Glomerular visceral epithelial cell (primary cell): ENCODE data around the gene RAB22A.
"Not testable (repeated sequence)": the region's sequence is repeated elsewhere in the genome, so short reads cannot be mapped to it uniquely, and the experiment has no call there.

Experiments used
- DNase-seq: peaks from one replicate; pipeline ENCODE4 v3.0.0-alpha.2; 2016; ENCODE audit errors: extremely low spot score

RAB22A gene

DNA sequence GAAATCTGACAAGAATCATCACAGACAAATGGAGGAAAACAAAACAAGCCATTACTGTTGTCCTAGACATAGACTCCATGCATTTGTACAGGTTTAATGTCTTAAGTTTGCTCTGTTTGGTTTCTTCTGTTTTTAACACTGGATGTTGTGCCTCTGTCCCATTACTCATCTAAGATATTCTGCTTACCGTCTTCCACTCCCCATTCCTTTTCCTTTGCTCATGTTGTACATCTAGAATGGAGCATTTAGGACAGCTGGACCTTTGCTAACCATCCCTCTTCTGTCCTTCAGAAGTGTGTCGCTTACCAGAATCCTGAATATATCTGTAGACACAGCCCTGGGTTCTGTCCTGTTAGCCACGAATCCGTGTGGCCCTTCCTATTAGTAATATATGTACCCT, 35.2 kb downstream of the RAB22A start:
- no peak for DNase-seq

DNA sequence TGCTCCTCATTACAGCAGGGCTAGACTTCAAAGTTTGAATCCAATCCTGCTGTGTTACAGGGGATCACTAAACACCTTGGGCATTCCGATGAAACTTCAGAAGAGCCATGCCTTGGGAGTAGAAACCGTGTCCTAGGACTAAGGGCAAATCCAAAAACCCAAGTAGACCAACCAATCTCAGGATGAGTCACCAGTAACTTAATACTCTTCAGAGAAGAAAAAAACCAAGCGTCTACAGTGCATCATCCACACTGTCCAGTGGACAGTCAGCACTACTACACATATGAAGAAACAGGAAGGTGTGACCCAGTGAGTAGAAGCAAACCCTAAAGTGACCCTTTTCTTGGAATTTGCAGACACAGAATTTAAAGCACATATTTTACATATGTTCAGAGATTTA, 40.1 kb downstream of the RAB22A start:
- DNase-seq, result peak; percentile 55

DNA sequence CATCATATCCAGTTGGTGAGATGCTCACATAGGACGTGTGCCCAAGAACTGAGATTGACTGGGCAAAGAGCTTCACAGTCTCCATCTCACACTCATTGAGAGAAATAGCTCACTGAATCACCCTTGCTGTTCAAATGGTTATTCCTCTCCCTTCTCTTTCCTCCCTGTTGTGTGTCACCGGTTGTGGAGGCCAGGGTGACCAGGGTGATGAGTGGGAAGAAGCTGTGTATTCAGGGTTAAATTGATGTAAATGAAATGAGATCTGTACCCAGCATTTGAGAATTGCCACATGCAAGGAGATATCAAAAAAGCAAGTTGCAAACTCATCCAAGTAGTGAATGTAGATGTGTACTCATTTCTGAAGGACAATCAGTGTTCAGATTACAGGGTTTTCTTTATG, 43.0 kb downstream of the RAB22A start:
- DNase-seq, result no peak

DNA sequence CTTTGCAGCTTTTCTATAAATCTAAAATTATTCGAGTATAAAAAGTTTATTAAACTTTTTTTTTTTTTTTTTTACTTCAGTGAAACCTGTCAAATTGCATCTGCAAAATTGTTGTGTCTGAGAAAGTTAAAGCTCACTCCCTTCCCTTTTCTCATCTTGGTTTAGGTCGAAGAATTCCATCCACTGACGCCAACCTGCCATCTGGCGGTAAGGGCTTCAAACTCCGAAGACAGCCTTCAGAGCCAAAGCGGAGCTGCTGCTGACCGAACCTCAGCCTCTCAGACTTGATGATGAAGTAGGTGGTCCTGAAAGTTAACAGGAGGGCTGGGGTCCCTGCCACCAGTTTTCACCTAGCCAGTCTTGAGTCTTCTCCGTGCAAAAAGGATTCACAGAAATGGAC, 49.9 kb downstream of the RAB22A start:
- DNase-seq, result no peak

DNA sequence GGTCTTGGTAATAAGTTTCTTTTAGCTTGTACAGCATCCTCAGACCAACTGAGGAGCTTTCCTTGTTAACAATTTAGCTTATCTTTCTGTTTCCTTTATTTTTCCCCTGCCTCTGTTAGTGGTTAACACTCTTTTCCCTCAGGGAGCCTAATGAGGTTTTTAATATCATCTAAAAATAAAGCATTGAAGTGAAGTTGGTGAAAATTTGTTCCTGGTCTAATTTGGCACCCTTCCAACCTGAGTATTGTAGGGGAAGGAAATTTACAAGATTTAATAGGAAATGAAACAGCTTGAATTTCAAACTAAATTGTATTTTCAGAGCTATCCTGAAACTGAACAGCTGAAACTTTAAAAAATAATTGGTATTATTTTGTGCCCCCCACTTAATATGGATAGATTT, 51.4 kb downstream of the RAB22A start:
- DNase-seq, result no peak

DNA sequence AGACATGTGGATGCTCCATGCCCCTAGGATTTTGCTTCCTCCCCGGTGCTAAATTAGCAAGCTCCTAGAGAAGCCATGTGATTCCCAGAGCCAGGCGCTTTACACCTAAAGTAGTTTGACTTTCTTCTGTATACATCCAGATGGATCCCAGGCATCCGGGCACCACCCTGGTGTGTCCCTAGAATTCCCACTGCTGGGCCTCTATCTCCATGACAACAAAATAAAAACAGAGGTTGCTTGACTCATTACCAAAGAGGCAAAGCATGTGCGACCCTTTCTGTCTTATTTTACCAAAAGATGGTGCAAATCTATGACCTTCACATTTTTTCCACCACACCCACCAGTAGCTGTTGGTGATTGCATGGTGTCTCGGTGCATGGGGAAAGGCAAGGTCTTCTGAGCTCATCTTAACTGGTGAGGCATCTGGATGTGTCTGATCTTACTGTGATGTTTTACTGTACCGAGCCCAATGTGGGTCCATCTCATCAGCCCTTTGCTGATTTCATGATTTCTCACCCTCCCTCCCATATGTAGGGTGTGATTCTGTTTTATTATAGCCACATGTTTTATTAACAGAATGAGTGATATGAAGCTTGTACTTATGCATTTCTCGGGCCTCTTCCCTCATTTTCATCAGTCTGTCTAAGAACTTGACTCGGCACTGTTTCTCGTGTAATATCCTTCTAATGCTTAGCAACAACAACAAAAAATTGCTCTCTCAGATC, 52.1 kb downstream of the RAB22A start:
- DNase-seq, result peak; percentile 39

DNA sequence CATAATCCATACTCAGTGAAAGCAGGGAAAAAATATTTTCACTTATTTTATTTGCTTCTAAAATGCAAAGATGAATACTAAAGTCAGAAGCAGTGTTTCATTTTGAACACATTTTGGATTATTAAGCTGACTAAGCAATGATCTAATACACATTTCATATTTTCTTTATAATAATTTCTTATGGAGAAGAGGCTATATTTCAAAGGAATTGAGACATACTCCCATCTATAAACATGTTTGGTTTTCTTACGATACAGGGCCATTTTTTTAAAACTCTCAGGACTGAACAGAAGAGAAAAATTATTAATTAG, 52.6 kb downstream of the RAB22A start:
- no peak for DNase-seq

DNA sequence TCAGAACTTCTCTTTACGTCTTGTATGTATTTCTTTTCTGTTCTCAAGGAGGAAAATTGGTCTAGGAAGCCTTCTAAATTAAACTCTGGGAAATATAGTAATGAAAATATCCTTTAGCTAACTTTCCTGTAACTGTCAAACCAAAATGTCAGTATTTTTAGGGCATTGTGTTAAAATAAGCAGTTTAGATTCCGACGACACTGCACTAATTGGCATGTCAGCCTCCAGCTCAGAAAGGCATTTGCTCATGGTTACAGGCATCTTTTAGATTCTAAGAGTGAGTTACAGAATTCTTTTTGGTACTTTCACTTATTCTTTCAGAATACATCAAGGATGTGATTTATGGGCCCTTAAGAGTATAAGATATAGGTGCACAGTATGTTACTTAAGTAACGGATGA, 53.5 kb downstream of the RAB22A start:
- no peak for DNase-seq

DNA sequence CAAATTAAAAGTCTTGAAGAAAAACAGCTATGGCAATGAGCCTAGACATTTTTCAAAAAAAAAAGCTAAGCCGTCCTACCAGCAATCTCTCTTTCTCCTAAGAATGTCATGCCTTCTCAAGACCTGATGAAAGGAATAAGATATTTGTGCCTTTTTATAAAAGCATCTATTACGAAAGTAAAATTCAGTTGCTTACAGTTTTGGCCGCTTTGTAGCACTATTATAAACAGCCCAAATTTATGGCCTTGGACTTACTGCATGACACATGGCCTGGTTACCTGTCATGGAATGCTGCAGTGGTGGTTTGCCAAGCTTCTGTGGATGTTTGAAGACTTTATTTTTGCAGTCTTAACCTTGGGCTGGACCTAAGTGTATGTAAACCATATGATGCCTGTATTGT, 57.4 kb downstream of the RAB22A start:
- DNase-seq, result no peak

DNA sequence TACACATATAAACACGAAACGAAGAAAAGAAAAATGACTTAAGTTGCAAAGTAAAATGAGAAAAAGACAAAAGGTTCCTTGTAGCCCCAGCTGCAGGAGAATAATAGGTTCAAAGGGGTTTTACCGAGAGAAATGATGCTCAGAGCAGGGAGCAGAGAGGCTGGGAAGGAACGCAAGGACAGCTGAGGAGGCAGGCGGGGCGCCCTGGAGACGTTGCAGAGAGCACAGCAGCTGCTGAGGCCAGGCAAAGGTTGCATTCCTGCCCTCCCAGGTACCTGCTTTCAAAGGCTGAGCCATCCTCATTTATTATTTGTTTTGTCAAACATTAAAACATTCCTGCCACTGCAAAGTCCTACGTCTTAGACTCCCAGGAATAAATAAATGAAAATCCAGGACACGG, 63.3 kb downstream of the RAB22A start:
- DNase-seq, result no peak

DNA sequence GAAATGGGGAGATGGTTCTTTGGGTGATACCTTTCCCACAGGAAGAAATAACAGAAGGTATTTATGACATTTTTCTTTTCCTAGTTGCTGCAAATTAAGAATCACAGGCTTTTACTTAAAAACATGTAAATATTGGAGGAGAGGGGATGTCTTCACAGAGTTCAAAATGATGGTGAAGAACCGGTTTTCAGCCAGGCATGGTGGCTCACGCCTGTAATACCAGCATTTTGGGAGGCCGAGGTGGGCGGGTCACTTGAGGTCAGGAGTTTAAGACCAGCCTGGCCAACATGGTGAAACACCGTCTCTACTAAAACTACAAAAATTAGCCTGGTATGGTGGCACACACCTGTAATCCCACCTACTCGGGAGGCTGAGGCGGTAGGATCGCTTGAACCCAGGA, 63.8 kb downstream of the RAB22A start:
- DNase-seq, result not testable (repeated sequence)

DNA sequence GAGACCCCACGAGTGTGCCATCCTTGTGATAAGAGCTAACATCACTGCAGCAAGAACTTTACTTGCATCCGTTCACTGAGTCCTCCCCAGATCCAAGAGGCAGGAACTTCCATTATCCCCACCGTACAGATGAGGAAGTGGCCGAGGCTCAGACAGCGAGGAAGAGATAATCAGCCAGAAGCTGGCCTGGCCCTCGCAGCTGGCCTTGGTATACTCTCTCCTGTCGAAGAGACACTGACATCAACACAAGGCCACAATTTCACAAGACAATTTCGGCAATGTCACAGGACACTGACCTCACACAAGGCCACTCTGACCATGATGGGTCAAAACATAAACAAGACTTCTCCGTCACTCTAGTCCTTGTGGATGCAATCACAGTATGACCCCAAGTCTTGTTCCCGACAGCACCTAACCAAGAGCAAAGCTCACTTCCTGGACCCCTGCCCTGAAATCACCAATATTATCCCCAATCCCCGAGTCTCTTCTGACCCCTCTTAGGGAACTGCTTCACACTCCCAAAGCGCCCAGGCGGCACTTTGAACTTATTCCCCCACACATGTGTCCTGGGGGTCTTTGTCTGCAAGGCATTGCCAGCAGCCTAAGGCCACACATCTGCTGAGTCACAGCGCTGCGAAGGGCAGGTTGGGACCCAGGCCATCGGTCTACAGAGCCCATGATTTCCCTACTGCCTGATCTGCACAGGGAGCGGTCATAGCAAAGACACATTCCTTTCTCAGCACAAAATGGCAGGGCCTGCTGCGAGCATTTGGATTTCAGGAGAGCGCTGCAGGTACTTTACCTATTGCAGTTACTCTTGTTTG, 64.7 kb downstream of the RAB22A start:
- no peak for DNase-seq

DNA sequence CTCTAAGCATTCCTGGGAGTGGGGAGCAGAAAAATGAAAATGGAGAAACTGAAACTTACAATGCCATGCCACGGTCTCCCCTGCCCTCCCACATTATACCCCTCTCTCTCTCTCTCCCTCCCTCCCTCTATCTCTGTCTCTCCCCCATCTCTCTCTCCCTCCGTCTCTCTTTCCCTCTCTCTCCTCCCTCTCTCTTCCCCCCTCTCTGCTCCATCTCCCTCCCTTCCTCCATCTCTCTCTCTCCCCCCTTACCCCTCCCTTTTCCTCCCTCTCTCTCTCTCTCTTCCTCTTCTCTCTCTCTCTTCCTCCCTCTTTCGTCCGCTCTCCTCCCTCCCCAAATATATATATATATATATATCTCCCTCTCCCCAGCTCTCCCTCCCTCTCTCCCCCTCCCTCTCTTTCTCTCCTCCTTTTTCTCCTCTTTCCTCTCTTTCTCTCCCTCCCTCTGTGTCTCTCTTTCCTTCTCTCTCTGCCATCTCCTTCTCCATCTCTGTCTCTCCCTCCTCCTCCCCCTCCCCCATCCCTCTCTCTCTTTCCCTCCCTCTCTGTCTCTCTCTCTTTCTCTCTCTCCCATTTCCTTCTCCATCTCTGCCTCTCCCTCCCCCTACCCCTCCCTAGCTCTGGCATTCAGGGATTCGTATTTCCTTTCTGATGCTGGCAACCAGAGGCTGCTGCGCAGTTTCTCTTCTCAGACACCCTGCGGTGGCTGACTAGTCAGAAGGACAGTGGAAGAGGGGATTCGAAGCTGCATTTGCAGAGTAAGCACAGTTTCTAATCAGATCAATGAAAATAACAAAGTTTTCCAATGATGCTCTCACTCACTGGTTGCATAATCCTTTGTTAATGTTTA, 65.6 kb downstream of the RAB22A start:
- no peak for DNase-seq

DNA sequence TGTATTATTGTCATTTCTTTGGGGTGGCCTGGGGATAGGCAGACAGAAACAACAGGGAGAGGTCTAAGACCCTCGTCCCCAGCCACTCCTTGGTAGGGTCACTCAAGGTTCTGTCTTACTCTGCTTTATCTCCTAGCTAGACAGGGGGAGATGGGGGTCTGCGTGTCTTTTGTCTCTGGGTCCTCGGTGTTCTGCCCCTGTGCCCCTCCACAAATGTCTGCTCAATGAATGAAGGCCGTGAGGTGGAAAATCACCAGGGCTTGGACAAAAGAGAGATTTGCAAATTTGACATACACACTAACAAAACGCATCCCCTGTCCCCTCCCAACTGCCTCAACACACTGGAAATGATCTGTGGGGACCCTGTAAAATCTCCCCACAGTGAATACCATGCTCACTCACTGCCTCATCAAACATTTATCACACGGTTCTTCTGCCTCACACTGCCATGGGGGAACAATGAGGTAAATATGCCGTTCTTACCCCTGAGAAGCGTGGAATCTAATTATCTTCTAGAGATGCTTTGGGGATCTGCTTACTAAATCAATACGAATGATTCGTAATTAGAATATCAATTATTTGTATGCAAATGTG, 66.3 kb downstream of the RAB22A start:
- DNase-seq, result no peak

DNA sequence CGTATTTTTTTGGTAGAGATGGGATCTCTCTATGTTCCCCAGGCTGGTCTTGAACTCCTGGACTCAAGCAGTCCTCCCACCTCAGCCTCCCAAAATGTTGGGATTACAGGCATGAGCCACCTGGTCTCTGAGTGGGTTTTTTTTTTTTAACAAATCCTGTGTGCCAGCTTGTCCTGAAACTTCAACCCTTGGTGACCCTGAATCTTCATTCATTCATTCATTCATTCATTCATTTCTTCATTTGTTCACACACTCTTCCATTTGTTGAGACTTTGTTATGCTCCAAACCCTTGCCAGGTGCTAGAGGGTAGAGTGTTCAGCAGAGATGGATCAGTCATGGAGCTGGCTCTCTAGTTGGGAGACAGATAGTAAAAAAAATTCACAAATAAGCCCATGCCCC, 67.5 kb downstream of the RAB22A start:
- DNase-seq, result no peak

DNA sequence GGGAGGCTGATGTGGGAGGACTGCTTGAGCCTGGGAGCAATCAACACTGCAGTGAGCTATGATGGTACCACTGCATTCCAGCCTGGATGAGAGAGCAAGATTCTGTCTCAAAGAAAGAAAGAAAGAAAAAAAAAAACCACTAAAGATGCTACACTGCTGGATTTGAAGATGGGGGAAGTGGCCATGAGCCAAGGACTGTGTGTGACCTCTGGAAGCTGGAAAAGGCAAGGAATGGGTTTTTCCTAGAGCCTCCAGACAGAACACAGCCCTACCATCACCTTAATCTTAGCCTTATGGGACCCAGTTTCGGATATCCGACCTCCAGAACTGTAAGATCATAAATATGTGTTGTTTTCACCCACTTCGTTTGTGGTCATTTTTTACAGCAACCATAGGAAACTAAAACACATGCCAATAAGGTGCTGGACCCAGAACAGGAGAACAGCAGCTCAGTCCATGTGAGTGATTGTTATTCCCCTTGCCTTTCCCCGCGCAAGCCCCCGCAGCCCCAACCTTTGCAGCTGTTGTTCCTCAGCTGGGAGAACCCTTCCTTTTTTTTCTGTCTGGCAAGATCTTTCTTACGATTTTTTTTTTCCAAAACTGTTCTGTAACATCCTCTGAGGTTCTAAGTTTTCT, 68.4 kb downstream of the RAB22A start:
- DNase-seq, result no peak

DNA sequence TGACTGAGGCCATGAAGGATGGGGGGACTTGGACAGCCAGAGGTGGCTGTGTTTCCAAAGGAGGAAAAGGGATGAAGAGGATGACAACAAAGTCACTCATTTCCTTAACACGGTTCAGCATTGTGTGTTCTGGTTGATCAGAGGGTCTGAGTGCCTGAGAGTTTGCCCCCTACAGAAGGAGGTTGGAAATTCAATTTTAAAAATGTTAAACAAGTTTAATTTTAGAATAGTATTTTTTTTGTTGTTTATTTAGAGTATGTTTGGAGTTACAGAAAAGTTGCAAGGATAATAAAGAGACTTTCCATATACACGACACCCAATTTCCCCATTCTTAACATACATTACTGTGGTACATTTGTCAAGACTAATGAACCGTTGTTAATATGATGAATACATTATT, 69.2 kb downstream of the RAB22A start:
- no peak for DNase-seq

DNA sequence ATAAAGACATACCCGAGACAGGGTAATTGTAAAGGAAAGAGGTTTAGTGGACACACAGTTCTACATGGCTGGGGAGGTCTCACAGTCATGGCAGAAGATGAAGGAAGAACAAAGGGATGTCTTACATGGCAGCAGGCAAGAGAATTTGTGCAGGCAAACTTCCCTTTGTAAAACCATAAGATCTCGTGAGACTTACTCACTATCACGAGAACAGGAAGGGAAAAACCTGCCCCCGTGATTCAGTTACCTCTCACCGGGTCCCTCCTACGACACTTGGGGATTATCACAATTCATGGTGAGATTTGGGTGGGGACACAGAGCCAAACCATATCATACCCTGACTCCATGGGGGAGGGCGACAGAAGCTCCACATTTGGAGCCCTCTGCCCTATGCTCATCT, 72.1 kb downstream of the RAB22A start:
- no peak for DNase-seq

DNA sequence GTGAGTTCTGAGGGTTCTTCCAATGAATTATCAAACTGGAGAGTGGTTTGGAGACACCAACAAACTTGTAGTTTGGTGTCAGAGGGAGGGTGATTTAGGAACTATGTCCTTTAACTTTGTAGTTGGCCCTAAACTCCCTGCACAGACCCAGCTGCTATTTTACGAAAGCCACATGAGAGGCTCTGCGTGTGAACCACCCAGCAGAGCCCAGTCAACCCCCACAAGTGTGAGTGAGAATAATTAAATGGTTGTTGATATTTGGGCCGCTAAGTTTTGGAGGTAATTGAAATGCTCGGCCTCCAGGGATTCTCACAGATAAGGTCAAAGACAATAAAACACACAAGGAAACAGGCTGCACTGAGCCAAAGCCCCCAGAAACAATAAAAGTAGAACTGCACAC, 72.6 kb downstream of the RAB22A start:
- DNase-seq, result no peak

DNA sequence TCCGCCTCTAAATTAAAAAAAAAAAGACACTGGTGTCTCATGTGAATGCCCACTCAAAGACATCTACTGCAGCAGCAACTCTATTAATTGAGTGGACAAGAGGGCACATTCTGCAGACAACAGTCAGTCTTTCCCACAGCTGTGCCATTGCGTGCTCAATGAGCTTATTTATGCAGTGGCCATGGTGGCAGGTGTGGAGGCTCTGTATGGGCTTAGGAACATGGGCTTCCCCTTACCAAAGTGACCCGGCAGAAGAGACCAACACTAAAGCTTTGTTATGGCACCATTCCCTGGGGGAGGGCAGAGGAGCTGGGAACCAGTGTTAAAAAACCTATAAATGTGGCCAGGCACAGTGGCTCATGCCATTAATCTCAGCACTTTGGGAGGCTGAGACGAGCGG, 75.3 kb downstream of the RAB22A start:
- DNase-seq, result no peak

DNA sequence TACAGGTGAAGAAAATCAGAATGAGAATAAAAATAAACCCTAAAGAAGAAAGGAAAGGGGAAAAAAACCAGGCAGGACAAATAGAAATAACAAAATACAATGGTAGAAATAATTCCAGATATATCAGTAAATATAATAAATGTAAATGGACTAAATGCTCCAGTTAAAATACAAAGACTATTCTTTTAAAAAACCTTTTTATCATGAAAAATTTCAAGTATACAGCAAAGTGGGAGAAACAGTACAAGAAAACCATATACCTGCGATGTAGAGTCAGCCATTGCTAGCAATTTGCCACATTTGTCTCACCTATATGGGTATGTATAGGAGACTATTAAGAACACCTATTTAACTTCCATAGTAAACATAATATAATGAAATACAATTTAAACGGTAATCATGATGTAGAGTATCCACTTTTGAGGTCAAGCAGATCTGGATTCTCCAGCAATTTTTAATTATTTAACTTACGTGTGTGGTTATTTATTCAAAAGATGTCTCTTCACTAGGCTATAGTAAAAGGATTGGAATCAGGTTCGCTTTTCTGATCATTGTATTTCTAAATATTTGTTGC, 78.6 kb downstream of the RAB22A start:
- no peak for DNase-seq
